Stomach (tissue), 9 donors: ENCODE data around the gene RPTOR. TPM values are rescaled to one million over a fixed set of nuclear protein-coding genes. Genes with fewer than 3 reads are reported as not detected.

Experiments used
- DNase-seq, 2 donors: peaks; one replicate each; pipeline versions ENCODE4 v3.0.0 to v3.0.0-alpha.2; 2013 to 2019
- H3K27ac ChIP-seq, 5 donors: fragments of 200-600 bp in 4 of 5; sonication (generic) in 4 of 5; one replicate each; pipeline ENCODE4 v1.5.1; 2013 to 2019; ENCODE audit warnings: mild to moderate bottlenecking in 1 of 5, moderate library complexity in 1 of 5
- H3K27me3 ChIP-seq, 3 donors: fragments of 200-600 bp; sonication (generic); one replicate each; pipeline ENCODE4 v1.5.1; 2017 to 2019; ENCODE audit warnings: mixed run types in 1 of 3
- H3K36me3 ChIP-seq, 4 donors: fragments of 200-600 bp; sonication (generic); 1 replicate in 3 of 4; 2 replicates in 1 of 4; pipeline ENCODE4 v1.5.1; 2016 to 2019
- H3K4me1 ChIP-seq, 4 donors: fragments of 200-600 bp; sonication (generic); one replicate each; pipeline ENCODE4 v1.5.1; 2016 to 2019
- H3K4me3 ChIP-seq, 4 donors: fragments of 200-600 bp; sonication (generic) in 3 of 4; one replicate each; pipeline ENCODE4 v1.5.1; 2016 to 2019; ENCODE audit warnings: mild to moderate bottlenecking in 1 of 4
- H3K9me3 ChIP-seq, 4 donors: fragments of 200-600 bp; sonication (generic); one replicate each; pipeline ENCODE4 v1.5.1; 2016 to 2019
- CTCF ChIP-seq, 7 experiments: fragments of 450-650 bp in 4 of 7; fragments of 200-600 bp in 3 of 7; sonication (generic) in 3 of 7; IDR thresholded peaks; one replicate each; pipeline ENCODE4 v1.5.1; 2016 to 2019; ENCODE audit warnings: antibody characterized with exemption in 7 of 7, control low read depth in 2 of 7, mild to moderate bottlenecking in 1 of 7
- EP300 ChIP-seq: sonication (generic); formaldehyde crosslinking; IDR thresholded peaks from one replicate; pipeline ENCODE4 v1.6.1; 2017; ENCODE audit warnings: antibody characterized with exemption
- POLR2A ChIP-seq, 4 donors: fragments of 450-650 bp; IDR thresholded peaks; one replicate each; pipeline ENCODE4 v1.6.1; 2016; ENCODE audit warnings: antibody characterized with exemption in 4 of 4, control low read depth in 2 of 4, mild to moderate bottlenecking in 1 of 4, moderate library complexity in 1 of 4
- POLR2AphosphoS5 ChIP-seq, 3 donors: sonication (generic); formaldehyde crosslinking; IDR thresholded peaks; one replicate each; pipeline ENCODE4 v1.6.1; 2016; ENCODE audit warnings: antibody characterized with exemption in 3 of 3
- whole genome bisulfite sequencing, 5 donors: extraction: QIAGEN DNeasy Blood & Tissue Kit in 3 of 5; methylation state at CpG; one replicate each; pipeline versions ENCODE4 v1.1.5 to v1.1.7; 2013 to 2018; 5-methylcytosine and 5-hydroxymethylcytosine counted together
- intact Hi-C: fragments of 100-400 bp; cut with DNase I; formaldehyde crosslinking; loops from one replicate; pipeline ENCODE4 v1.15.1; 2023; ENCODE audit warnings: low total_unique reads
- polyA plus RNA-seq, 3 donors: library from polyadenylated mRNA; stranded (reverse); fragments of 200-250 nt; gene quantifications; one replicate each; pipeline ENCODE4 v1.2.3, GENCODE V29; 2013
- total RNA-seq, 5 donors: library from RNA; depleted of rRNA; stranded (reverse); fragments of >200 nt; gene quantifications; one replicate each; pipeline versions ENCODE4 v1.1.0 to v1.2.3, GENCODE V29; 2014 to 2016
- donor health status: healthy with polysubstance abuse.
- donor health status: Bipolar disorder and iron deficiency.
- donor health status: healthy.

Gene RPTOR
- total and polyA plus RNA-seq, 8 donors = 3.8 to 103 (median 19.3) TPM

GRCh38 chr17:80830020-80830780 is 285.6 kb downstream of the RPTOR start:
- 95 to 97% (median 96%) methylated on average over 26 to 27 of the region's 27 CpGs for WGBS, 5 donors
- H3K36me3 ChIP-seq = peaks cover 6 to 40% (median 26%) of the 10 kb centered on the region in 4 donors

DNA sequence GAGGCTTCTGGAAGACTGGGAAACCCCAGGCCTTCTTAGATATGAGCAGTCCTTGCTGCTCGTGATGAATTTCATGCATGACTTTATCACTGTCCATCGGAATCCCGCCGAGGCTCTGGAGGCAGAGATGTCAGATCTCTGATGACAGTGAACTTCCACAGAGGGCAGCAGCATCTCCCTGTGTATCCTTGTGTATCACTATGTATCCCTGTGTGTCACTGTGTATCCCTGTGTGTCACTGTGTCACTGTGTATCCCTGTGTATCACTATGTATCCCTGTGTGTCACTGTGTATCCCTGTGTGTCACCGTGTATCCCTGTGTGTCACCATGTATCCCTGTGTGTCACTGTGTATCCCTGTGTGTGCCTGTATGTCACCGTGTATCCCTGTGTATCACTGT is 286.9 kb downstream of the RPTOR start:
- no peaks in the 10 kb centered on the region for H3K9me3 ChIP-seq
- 84 to 98% (median 96%) methylated on average over 6 of the region's 6 CpGs for WGBS, 5 donors
- intact Hi-C loops = no loop called here
- no peaks in the 10 kb centered on the region for H3K27me3 ChIP-seq
- peaks cover 14 to 24% (median 20%) of the 10 kb centered on the region in 4 donors for H3K4me1 ChIP-seq
- no peak for TF ChIP-seq CTCF (IDR thresholded peaks at IDR 0.05)
- no peak for TF ChIP-seq POLR2A (IDR thresholded peaks at IDR 0.05)
- TF ChIP-seq EP300 = no peak
- TF ChIP-seq POLR2AphosphoS5 (IDR thresholded peaks at IDR 0.05) = no peak
- DNase-seq = no peak
- no peak overlapping the region for H3K27ac ChIP-seq
- H3K36me3 ChIP-seq = peaks cover 0 to 28% (median 16%) of the 10 kb centered on the region in 4 donors
- H3K4me3 ChIP-seq = no peak overlapping the region

More at GRCh38 chr17:80830020-80830780, 285.6 kb downstream of the RPTOR start:
- no peak overlapping the region for H3K27ac ChIP-seq
- no peak for DNase-seq
- TF ChIP-seq CTCF (IDR thresholded peaks at IDR 0.05) (no peak), POLR2A (IDR thresholded peaks at IDR 0.05) (no peak), EP300 (no peak), POLR2AphosphoS5 (IDR thresholded peaks at IDR 0.05) (no peak)
- intact Hi-C loops = no loop called here
- H3K4me3 ChIP-seq = no peak overlapping the region
- H3K27me3 ChIP-seq = no peaks in the 10 kb centered on the region
- H3K4me1 ChIP-seq = peaks cover 14 to 24% (median 20%) of the 10 kb centered on the region in 4 donors
- no peaks in the 10 kb centered on the region for H3K9me3 ChIP-seq

DNA sequence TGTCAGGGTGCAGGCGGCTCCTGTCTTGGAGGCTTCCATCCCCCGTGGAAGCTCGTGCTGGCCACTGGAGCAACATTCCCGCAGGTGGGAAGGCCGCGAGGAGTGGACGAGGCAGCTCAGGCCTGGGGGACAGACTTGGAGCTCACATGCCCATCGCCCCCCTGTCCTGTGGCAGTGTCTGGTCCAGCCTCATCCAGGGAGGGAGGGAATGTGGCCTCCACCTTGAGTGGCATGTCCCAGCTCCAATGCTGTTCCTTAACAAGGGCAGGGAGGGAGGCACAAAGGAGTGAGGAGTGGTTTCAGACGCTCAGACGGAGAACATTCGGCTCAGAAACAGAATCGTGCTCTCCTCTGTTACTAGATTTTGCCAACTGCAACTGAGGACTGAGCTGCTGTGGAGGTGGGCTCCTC is 287.6 kb downstream of the RPTOR start:
- 66 to 78% (median 73%) methylated on average over 11 to 12 of the region's 12 CpGs for WGBS, 5 donors
- DNase-seq = peak in 1 of 2 donors; percentile 77
- H3K4me1 ChIP-seq = peaks cover 14 to 24% (median 20%) of the 10 kb centered on the region in 4 donors
- H3K4me3 ChIP-seq = peak overlapping the region; percentile 40 to 49 (median 48)
- TF ChIP-seq EP300 = no peak
- TF ChIP-seq CTCF (IDR thresholded peaks at IDR 0.05) = no peak
- peak in 1 of 3 donors; percentile 71 for TF ChIP-seq POLR2AphosphoS5 (IDR thresholded peaks at IDR 0.05)
- peak overlapping the region; percentile 66 to 91 (median 89) for H3K27ac ChIP-seq
- no peaks in the 10 kb centered on the region for H3K9me3 ChIP-seq
- H3K36me3 ChIP-seq = peaks cover 0 to 20% (median 11%) of the 10 kb centered on the region in 4 donors
- intact Hi-C loops = no loop called here
- no peaks in the 10 kb centered on the region for H3K27me3 ChIP-seq

DNA sequence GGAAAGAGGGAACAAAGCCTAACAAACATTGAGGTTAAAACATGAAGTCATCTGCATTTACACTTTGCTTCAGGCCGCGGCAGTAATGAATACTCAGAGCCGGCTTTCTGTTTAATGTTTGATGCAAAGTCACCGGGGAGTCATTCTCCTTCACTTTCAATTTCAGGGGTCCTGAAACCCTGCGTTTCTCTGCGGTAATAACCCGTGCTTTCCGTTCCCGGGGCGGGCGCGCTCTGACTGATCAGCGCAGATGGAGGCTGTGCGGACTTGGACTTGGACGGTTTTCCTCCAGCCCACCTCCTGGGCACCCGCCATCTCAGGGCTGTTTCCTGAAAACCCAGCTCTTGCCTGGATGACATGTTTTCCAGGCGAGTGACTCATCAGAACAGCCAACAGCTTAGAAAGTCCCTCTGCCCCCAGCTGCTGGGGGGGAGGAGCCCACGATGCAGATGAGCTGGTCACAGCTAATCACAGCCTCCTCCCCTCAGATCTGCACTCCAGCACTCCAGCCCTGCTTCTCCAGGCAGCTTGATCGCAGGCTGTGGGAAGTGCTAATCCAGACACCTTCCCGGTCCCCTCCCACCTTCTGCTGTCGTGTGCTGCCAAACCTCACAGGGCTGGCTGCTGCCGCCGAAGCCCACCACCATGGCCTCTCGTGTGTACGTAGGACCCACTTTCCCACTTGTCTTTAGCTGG is 288.4 kb downstream of the RPTOR start:
- Histone ChIP-seq H3K4me1 (peaks cover 14 to 24% (median 20%) of the 10 kb centered on the region in 4 donors), H3K9me3 (no peaks in the 10 kb centered on the region), H3K4me3 (peak overlapping the region; percentile 40 to 49 (median 48)), H3K27ac (peak overlapping the region; percentile 66 to 91 (median 89)), H3K27me3 (no peaks in the 10 kb centered on the region), H3K36me3 (peaks cover 0 to 18% (median 11%) of the 10 kb centered on the region in 4 donors)
- whole genome bisulfite sequencing, 5 donors = 1 to 5% (median 4%) methylated on average over 19 to 25 of the region's 25 CpGs
- intact Hi-C loops = no loop called here
- peak; percentile 72 to 97 for DNase-seq
- peak; percentile 54 for TF ChIP-seq EP300
- no peak for TF ChIP-seq CTCF (IDR thresholded peaks at IDR 0.05)
- TF ChIP-seq POLR2AphosphoS5 (IDR thresholded peaks at IDR 0.05) = peak; percentile 73 to 94 (median 85)
